ENCODE measurements around the gene RELT.

RELT gene

DNA sequence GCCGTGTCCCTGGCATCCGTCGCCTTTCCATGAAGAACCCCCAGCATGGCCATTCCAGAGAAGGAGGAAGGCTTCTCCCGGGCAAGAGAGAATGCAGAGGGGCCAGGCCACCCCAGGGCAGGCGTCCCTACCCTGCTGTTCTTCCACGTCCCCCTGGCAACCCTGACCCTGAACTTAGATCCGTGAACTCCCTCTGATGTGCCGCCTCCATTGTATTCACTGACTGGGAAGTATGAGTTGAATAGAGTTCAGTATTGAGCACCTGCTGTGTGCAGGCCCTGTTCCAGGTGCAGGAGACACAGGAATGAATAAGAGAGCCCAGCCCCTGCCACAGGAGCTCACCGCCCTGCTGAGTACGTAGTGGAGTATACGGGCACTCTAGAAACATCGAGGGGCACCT is 29.1 kb upstream of the RELT start:
- in situ Hi-C loops (cut with MboI; ENCODE audit: low sequenced_read_pairs, unreplicated experiment): no loop called here
- no peak for DNase-seq (ENCODE audit: low spot score)
- TF ChIP-seq, protein P1, sequence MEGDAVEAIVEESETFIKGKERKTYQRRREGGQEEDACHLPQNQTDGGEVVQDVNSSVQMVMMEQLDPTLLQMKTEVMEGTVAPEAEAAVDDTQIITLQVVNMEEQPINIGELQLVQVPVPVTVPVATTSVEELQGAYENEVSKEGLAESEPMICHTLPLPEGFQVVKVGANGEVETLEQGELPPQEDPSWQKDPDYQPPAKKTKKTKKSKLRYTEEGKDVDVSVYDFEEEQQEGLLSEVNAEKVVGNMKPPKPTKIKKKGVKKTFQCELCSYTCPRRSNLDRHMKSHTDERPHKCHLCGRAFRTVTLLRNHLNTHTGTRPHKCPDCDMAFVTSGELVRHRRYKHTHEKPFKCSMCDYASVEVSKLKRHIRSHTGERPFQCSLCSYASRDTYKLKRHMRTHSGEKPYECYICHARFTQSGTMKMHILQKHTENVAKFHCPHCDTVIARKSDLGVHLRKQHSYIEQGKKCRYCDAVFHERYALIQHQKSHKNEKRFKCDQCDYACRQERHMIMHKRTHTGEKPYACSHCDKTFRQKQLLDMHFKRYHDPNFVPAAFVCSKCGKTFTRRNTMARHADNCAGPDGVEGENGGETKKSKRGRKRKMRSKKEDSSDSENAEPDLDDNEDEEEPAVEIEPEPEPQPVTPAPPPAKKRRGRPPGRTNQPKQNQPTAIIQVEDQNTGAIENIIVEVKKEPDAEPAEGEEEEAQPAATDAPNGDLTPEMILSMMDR (IDR thresholded peaks at IDR 0.05; ENCODE audit: borderline replicate concordance, control extremely low read depth, extremely low read depth, insufficient read depth, missing control alignments): no peak

- no peak for DNase-seq (ENCODE audit: low spot score)
- in situ Hi-C loops (cut with MboI; ENCODE audit: low sequenced_read_pairs, unreplicated experiment): no loop called here
- TF ChIP-seq, protein P1 (IDR thresholded peaks at IDR 0.05; ENCODE audit: borderline replicate concordance, control extremely low read depth, extremely low read depth, insufficient read depth, missing control alignments): no peak
These were observed 27.4 kb upstream of the RELT start for GRCh38 chr11:73348838-73349237.

DNA sequence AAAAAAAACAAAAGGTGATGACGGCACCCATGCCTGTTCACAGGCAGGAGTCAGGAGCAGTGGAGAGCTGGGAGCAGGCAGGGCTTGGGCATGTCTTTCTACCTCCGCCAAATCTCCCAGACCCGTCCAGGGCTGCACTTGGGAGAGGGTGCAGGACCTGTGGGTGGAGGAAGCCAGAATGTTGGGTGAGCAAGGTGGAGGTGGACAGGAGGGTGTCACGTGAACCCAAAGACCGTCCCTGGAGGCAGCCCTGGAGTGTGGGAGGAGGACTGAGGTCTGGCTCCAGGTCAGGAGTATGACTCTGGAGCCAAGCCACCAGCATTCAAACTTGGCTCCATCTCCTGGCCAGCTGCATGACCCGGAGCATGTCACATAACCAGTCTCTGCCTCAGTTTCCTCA is 26.6 kb upstream of the RELT start:
- DNase-seq (ENCODE audit: low spot score): no peak
- TF ChIP-seq, protein P1 (IDR thresholded peaks at IDR 0.05; ENCODE audit: borderline replicate concordance, control extremely low read depth, extremely low read depth, insufficient read depth, missing control alignments): no peak
- in situ Hi-C loops (cut with MboI; ENCODE audit: low sequenced_read_pairs, unreplicated experiment): loop anchor here (10.0 kb wide), 1 partner anchor 305 kb away; no protein-coding TSS in a partner anchor

DNA sequence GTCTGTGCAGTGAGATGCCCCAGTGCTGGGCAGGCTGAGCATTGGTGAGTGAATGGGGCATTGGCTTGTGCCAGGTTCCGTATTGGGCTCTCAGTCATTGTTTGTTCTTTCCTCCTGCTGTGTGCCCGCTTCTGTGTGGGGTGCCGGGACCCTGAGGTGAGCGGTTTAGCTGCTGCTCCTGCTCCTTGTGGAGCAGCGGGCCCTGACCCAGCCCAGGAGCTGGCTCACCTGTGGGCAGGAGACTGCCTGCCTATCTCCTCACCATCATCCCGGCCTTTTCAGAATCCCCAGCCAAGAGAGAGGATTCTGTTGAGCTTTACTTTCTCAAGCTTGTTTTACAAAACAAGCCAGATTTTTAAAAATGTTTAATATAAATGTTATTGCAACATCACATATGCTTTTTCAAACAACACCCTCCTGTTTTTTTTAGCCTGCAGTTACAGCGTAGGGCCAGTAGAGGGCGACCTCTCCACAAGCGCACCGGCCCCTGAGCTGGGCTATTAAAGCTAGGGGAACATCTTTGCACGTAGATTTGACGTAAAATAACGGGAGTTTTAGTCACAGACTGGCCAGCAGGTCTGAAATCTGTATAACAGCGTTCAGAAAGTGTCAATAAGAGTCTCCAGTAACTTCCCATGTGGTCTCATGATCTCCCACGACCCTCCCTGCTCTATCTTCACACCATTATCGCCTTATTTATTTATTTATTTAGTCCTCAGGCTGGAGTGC is 25.1 kb upstream of the RELT start:
- peak; percentile 89 for DNase-seq (ENCODE audit: low spot score)
- TF ChIP-seq, protein P1 (IDR thresholded peaks at IDR 0.05; ENCODE audit: borderline replicate concordance, control extremely low read depth, extremely low read depth, insufficient read depth, missing control alignments): peak; percentile 90
- in situ Hi-C loops (cut with MboI; ENCODE audit: low sequenced_read_pairs, unreplicated experiment): loop anchor here (10.0 kb wide), 1 partner anchor 304 kb away; no protein-coding TSS in a partner anchor

- TF ChIP-seq, protein P1 (IDR thresholded peaks at IDR 0.05; ENCODE audit: borderline replicate concordance, control extremely low read depth, extremely low read depth, insufficient read depth, missing control alignments): no peak
- in situ Hi-C loops (cut with MboI; ENCODE audit: low sequenced_read_pairs, unreplicated experiment): loop anchor here (10.0 kb wide), 1 partner anchor 301 kb away; no protein-coding TSS in a partner anchor
- no peak for DNase-seq (ENCODE audit: low spot score)
These were observed 22.8 kb upstream of the RELT start for GRCh38 chr11:73353422-73353821.

DNA sequence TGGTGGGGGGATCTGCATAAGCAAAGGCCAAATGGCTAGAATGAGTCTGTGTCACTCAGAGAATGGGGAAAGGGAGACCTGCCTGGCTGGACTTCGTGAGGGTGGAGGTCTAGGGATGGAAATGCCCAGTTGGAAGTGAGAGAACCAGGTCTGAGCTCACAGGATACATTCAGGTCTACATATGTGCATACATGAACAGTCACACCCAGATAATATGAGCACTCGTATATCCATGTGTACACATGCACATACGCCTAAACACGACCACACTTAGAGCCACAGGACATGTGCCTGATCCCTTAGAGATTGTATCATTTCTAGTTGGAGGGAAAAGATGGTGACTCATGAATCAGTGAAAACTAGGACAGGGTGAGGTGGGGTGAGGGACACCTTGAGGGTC is 21.1 kb upstream of the RELT start:
- in situ Hi-C loops (cut with MboI; ENCODE audit: low sequenced_read_pairs, unreplicated experiment): loop anchor here (10.0 kb wide), 1 partner anchor 300 kb away; no protein-coding TSS in a partner anchor
- DNase-seq (ENCODE audit: low spot score): no peak
- TF ChIP-seq, protein P1 (IDR thresholded peaks at IDR 0.05; ENCODE audit: borderline replicate concordance, control extremely low read depth, extremely low read depth, insufficient read depth, missing control alignments): no peak

Data from GM13976 (cell line).